Osteocyte (in vitro differentiated cells): ENCODE results near the gene TTF2. TPM values are rescaled to one million over a fixed set of nuclear protein-coding genes. Genes with fewer than 3 reads are reported as not detected.

ENCODE experiments used
- DNase-seq: peaks from one replicate; pipeline ENCODE4 v3.0.0; 2021; ENCODE audit warnings: mixed read lengths; ENCODE audit not compliant: unreplicated experiment; ENCODE audit errors: extremely low spot score
- H3K27ac Mint-ChIP-seq: one replicate; pipeline ENCODE4 v1.8.0; 2021; ENCODE audit warnings: mild to moderate bottlenecking, mixed read lengths; ENCODE audit not compliant: unreplicated experiment
- H3K27me3 Mint-ChIP-seq: one replicate; pipeline ENCODE4 v1.8.0; 2021; ENCODE audit warnings: mixed read lengths; ENCODE audit not compliant: unreplicated experiment
- H3K36me3 Mint-ChIP-seq: one replicate; pipeline ENCODE4 v1.8.0; 2021; ENCODE audit warnings: mixed read lengths; ENCODE audit not compliant: unreplicated experiment
- H3K4me1 Mint-ChIP-seq: one replicate; pipeline ENCODE4 v1.8.0; 2021; ENCODE audit warnings: mixed read lengths; ENCODE audit not compliant: unreplicated experiment
- H3K4me3 Mint-ChIP-seq: one replicate; pipeline ENCODE4 v1.8.0; 2021; ENCODE audit warnings: mild to moderate bottlenecking, moderate library complexity, mixed read lengths; ENCODE audit not compliant: unreplicated experiment
- H3K9me3 Mint-ChIP-seq: one replicate; pipeline ENCODE4 v1.8.0; 2021; ENCODE audit warnings: mixed read lengths; ENCODE audit not compliant: unreplicated experiment
- total RNA-seq: library from RNA; stranded (reverse); gene quantifications from 2 replicates; pipeline ENCODE4 v1.2.1, GENCODE V29; 2021
- TF ChIP-seq, protein P1 (sequence below): fragments of 200-600 bp; sonication (generic); IDR thresholded peaks from 2 replicates; pipeline ENCODE4 v1.5.0; 2021; ENCODE audit warnings: antibody characterized with exemption, mild to moderate bottlenecking, moderate library complexity

TTF2 gene
- total RNA-seq, 1 donor from 2014 or later: 17.4 TPM

DNA sequence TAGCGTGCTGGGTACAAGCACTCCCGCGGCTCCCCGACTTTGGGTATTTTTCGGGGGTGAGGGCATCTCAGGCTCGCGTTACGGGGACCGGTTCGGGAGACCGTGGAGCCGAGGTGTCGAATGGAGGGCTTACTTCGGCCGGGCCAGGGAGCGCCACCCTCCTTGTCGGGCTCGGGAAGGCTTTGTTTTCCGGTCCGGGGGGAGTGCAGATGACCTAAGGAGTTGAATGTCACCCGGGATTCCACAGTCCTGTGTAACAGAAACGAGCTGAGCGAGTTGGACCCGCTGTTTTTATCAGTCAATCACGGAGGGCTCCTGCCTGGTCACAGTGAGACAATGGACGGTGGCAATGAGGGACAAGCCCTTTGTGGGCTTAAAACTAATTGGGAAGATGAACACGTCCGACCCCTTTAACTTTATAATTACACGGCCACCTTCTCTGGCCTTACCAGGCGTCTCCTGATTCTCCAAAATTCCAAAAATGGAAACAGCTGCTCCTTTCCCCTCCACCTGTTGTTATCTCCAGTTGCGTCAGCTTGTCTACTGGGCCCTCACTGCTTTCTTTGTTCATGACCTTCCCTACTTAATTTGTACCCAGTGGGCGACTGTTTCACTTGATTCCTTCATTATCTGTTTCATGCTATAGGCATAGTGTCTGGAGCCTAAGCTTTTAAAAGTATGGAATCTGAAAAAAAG, 62.4 kb downstream of the TTF2 start:
- TF ChIP-seq, protein P1, sequence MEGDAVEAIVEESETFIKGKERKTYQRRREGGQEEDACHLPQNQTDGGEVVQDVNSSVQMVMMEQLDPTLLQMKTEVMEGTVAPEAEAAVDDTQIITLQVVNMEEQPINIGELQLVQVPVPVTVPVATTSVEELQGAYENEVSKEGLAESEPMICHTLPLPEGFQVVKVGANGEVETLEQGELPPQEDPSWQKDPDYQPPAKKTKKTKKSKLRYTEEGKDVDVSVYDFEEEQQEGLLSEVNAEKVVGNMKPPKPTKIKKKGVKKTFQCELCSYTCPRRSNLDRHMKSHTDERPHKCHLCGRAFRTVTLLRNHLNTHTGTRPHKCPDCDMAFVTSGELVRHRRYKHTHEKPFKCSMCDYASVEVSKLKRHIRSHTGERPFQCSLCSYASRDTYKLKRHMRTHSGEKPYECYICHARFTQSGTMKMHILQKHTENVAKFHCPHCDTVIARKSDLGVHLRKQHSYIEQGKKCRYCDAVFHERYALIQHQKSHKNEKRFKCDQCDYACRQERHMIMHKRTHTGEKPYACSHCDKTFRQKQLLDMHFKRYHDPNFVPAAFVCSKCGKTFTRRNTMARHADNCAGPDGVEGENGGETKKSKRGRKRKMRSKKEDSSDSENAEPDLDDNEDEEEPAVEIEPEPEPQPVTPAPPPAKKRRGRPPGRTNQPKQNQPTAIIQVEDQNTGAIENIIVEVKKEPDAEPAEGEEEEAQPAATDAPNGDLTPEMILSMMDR: no peak
- Mint-ChIP-seq H3K9me3 (no peaks in the 10 kb centered on the region), H3K27ac (peak overlapping the region; percentile 95), H3K4me3 (peak overlapping the region; percentile 85), H3K4me1 (peaks cover 11% of the 10 kb centered on the region), H3K36me3 (no peaks in the 10 kb centered on the region), H3K27me3 (peaks cover 4% of the 10 kb centered on the region)
- no peak for DNase-seq

DNA sequence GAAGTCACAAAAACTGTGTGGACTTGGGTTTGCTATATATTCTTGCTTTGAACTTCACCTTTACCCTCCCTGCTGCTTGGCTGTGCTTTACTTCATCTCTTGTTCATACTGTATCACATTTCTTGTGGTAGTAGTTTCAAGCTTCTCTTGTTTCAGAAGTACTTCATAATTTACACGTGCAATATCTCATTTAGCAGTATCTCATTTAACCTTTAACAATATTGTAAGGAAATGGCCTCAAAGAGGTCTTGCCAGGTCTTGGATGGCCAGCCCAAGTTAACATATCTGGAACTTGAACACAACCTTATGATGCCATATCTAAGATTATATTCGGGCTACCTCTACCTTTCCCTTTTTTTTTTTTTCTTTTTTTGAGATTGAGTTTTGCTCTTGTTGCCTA, 63.1 kb downstream of the TTF2 start:
- Mint-ChIP-seq H3K9me3 (no peaks in the 10 kb centered on the region), H3K27me3 (peaks cover 4% of the 10 kb centered on the region), H3K4me3 (no peak overlapping the region), H3K27ac (no peak overlapping the region), H3K36me3 (no peaks in the 10 kb centered on the region), H3K4me1 (peaks cover 11% of the 10 kb centered on the region)
- no peak for DNase-seq
- TF ChIP-seq, protein P1: no peak

DNA sequence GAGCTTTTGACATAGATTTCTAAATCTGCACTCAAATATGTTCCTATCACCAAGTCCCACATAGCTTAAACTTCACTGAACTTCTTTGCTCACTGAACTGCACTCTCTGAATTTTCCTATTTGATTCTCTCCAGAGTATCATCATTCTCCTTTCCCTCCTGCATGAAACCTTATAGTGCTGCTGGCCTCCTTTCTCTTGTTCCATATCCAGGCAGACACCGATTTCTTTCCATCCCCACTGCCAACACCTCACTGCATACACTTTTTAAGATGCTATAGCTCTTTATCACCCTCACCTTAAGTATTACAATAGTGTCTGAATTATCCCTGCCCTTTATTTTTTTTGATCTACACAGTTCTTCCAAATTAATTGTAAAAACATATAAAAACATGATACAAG, 64.5 kb downstream of the TTF2 start:
- Mint-ChIP-seq H3K4me3 (no peak overlapping the region), H3K9me3 (no peaks in the 10 kb centered on the region), H3K4me1 (peaks cover 14% of the 10 kb centered on the region), H3K27me3 (peaks cover 4% of the 10 kb centered on the region), H3K36me3 (no peaks in the 10 kb centered on the region), H3K27ac (no peak overlapping the region)
- no peak for DNase-seq
- TF ChIP-seq, protein P1: no peak

DNA sequence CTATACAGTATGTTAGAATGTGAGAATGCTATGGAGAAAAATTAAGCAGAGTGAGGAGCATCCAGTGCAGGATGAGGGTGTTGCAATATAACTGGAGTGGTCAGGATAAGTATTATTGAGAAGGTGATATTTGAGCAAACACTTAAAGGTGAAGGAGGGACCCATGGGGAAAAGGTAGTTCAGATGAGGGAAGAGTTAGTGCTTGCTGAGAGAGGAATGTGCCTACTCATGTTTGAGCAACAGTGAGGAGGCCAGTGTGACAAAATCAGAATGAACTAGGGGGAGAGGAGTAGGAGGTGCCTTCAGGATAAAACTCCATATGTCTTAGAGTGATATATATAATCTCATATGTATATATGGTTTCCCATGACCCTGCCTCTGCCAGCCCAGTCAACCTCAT, 67.7 kb downstream of the TTF2 start:
- no peak for DNase-seq
- Mint-ChIP-seq H3K27me3 (peaks cover 4% of the 10 kb centered on the region), H3K36me3 (no peaks in the 10 kb centered on the region), H3K4me1 (peaks cover 4% of the 10 kb centered on the region), H3K27ac (no peak overlapping the region), H3K4me3 (no peak overlapping the region), H3K9me3 (no peaks in the 10 kb centered on the region)
- TF ChIP-seq, protein P1: no peak

DNA sequence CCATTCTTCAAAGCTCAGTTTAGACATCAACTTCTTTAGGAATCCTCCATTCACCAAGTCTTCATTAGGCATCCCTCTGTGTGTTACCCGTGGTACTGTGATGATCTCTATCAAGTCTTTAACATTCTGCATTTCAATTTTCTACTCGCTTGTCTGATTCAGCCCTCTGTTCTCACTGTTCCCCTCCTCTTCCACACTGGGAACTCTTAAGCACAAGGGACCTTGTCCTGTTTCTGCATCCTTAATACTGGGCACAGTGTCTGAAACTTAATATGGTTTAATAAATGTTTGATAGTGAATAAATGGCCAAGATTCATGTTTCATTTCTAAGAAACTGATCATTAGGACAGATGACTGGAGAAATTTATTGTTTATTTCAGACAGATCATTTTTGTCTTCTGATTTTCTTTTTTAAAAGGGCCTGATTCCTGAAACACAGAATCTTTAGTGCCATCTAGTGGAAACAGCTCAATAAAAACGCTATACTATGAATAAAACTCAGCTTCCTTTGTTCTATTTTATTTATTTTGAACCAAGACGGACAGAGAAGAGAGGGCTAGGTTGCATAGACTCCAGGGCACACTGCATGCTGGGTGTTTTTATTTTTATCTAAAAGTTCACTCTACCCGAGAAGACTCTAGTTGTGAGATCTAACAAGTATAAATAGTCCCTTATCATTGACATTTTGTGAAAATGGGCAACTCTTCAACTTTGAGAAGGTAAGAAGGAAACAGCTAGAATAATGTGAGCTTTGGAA, 68.4 kb downstream of the TTF2 start:
- DNase-seq: no peak
- Mint-ChIP-seq H3K4me1 (peaks cover 4% of the 10 kb centered on the region), H3K4me3 (no peak overlapping the region), H3K9me3 (no peaks in the 10 kb centered on the region), H3K27me3 (peaks cover 4% of the 10 kb centered on the region), H3K27ac (peak overlapping the region; percentile 52), H3K36me3 (no peaks in the 10 kb centered on the region)
- TF ChIP-seq, protein P1: peak; percentile 68
